HFFc6 (cell line): ENCODE results near the gene ANAPC13. TPM values are rescaled to one million over a fixed set of nuclear protein-coding genes. Genes with fewer than 3 reads are reported as not detected.

Experiments used
- DNase-seq: peaks from one replicate; pipeline ENCODE4 v3.0.0-alpha.2; 2018
- H3K27ac Mint-ChIP-seq: 2 replicates; pipeline ENCODE4 v1.8.0; 2020; ENCODE audit warnings: mild to moderate bottlenecking, mixed read lengths
- H3K27me3 Mint-ChIP-seq: 2 replicates; pipeline ENCODE4 v1.8.0; 2021; ENCODE audit warnings: mild to moderate bottlenecking, moderate library complexity, mixed read lengths; ENCODE audit not compliant: insufficient read depth
- H3K36me3 Mint-ChIP-seq: 2 replicates; pipeline ENCODE4 v1.8.0; 2021; ENCODE audit warnings: low read depth, mixed read lengths
- H3K4me1 Mint-ChIP-seq: 2 replicates; pipeline ENCODE4 v1.8.0; 2020; ENCODE audit warnings: low read depth, mixed read lengths
- H3K4me3 Mint-ChIP-seq: 2 replicates; pipeline ENCODE4 v1.8.0; 2020; ENCODE audit warnings: mild to moderate bottlenecking, moderate library complexity, mixed read lengths
- H3K9me3 Mint-ChIP-seq: 2 replicates; pipeline ENCODE4 v1.8.0; 2020; ENCODE audit warnings: mild to moderate bottlenecking, mixed read lengths
- CTCF ChIP-seq: fragments of 200-600 bp; sonication (generic); IDR thresholded peaks from 2 replicates; pipeline ENCODE4 v1.5.0; 2021; ENCODE audit warnings: antibody characterized with exemption, mild to moderate bottlenecking
- total RNA-seq, 6 experiments: library from RNA; stranded (reverse); fragmentation: NEBNext Ultra II Directional; extraction: Animal tissue kit (Norgen Biotek cat#: 25700); gene quantifications; 2 replicates in 1 of 6; 3 replicates in 5 of 6; pipeline ENCODE4 v1.2.3, GENCODE V29; 2021

The ANAPC13 gene
- total RNA-seq, 6 experiments from 2014 or later = 123 to 152 (median 137) TPM

GRCh38 chr3:134473868-134474546 lies 11.8 kb downstream of the ANAPC13 start:
- peak; percentile 96 for TF ChIP-seq CTCF
- Mint-ChIP-seq H3K4me1 (peaks cover 84% of the 10 kb centered on the region), H3K36me3 (peaks cover 6% of the 10 kb centered on the region), H3K9me3 (no peaks in the 10 kb centered on the region), H3K4me3 (no peak overlapping the region), H3K27ac (peak overlapping the region; percentile 78), H3K27me3 (no peaks in the 10 kb centered on the region)
- DNase-seq = peak; percentile 78

DNA sequence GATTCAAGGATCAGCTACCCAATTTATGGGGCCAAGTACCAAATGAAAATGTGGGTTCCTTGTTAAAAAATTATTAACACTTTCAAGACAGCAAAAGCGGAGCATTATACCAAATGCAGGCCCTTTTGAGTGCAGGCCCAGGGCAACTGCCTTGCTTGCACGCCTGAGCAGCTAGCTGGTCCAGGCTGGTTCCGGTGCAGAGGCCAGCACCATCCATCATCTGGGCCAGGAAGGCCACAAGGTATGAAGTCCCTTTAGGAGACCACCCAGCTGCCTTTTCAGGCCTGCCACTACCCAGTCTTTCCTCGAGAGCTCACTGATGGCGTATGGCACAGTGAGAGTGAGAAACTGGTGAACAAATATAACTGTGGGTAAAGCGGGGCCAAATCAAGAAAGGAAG lies 13.0 kb downstream of the ANAPC13 start:
- Mint-ChIP-seq H3K36me3 (peaks cover 6% of the 10 kb centered on the region), H3K27me3 (no peaks in the 10 kb centered on the region; the same call in 1 of the 2 replicates), H3K9me3 (no peaks in the 10 kb centered on the region), H3K27ac (peak overlapping the region; percentile 91), H3K4me3 (no peak overlapping the region), H3K4me1 (peaks cover 80% of the 10 kb centered on the region)
- no peak for TF ChIP-seq CTCF
- DNase-seq = no peak

DNA sequence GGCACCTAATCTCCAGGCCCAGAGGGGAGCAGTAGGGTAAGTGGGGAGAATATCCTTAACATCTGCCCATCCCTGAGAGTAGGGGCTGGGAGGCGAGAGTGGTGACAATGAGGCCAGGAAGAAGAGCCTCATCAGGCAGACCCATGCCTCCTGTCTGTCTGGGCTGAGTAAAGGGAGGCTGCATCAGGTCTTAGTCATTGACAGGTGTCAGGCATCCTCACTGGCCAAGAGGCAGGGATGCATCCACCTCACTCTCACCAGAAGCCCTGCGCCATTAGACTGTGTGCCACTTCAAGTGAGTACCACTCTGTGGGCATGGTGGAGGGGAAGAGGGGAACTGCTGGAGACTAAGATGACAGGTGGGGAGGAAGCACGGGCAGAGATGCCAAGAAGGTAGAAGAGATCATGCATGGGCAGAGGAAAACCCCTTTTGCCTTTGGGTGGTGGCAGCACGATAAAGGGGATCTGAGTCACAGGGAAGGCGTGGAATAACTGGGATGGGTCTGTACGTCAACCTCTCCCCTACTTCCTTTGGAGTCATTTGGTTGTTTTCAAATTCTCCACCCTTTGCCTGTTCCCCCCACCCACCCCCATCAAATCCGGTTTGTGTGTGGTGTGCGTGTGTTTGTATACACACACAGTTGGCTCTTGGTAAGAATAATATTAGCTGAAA lies 14.1 kb downstream of the ANAPC13 start:
- TF ChIP-seq CTCF = no peak
- Mint-ChIP-seq H3K27me3 (no peaks in the 10 kb centered on the region; the same call in 1 of the 2 replicates), H3K27ac (peak overlapping the region; percentile 91), H3K4me1 (peaks cover 76% of the 10 kb centered on the region), H3K36me3 (peaks cover 2% of the 10 kb centered on the region), H3K9me3 (no peaks in the 10 kb centered on the region), H3K4me3 (peak overlapping the region; percentile 8; the same call in 1 of the 2 replicates)
- peak; percentile 57 for DNase-seq

GRCh38 chr3:134468519-134468918 lies 17.3 kb downstream of the ANAPC13 start:
- DNase-seq = no peak
- Mint-ChIP-seq H3K4me3 (no peak overlapping the region), H3K36me3 (no peaks in the 10 kb centered on the region), H3K9me3 (no peaks in the 10 kb centered on the region), H3K4me1 (peaks cover 78% of the 10 kb centered on the region), H3K27ac (peak overlapping the region; percentile 2; the same call in 1 of the 2 replicates), H3K27me3 (peaks cover 5% of the 10 kb centered on the region; the same call in 1 of the 2 replicates)
- no peak for TF ChIP-seq CTCF

- DNase-seq = no peak
- Mint-ChIP-seq H3K4me3 (no peak overlapping the region), H3K4me1 (peaks cover 84% of the 10 kb centered on the region), H3K27ac (0 out of 2 replicates have a peak overlapping the region, but pooled peaks have one; percentile 11), H3K36me3 (no peaks in the 10 kb centered on the region), H3K9me3 (no peaks in the 10 kb centered on the region; the same call in 1 of the 2 replicates), H3K27me3 (peaks cover 10% of the 10 kb centered on the region)
- TF ChIP-seq CTCF = no peak
Observed at GRCh38 chr3:134466331-134466730, 19.5 kb downstream of the ANAPC13 start.
